NCI-H526 treated with DMSO at 0.1 percent for 48 hours (cell line): Measurements from ENCODE around the gene CEACAM7.
A peak's percentile ranks its signal among the peaks of the same experiment; 100 is the strongest.
"Not testable (repeated sequence)": the region's sequence is repeated elsewhere in the genome, so short reads cannot be mapped to it uniquely, and the experiment has no call there.

ENCODE experiments used
- DNase-seq: peaks from one replicate; lab custom pipeline; 2025; lab: John Stamatoyannopoulos, UW

CEACAM7 gene

GRCh38 chr19:41688098-41688497 is at the start of gene CEACAM7:
Gene CEACAM7 (minus strand): TSS chr19:41688270. CDS start chr19:41688165, 105 bp downstream.
- DNase-seq = no peak

- DNase-seq = no peak
Measured at GRCh38 chr19:41735071-41735600, 47.1 kb upstream of the CEACAM7 start.

- no peak for DNase-seq
Measured at GRCh38 chr19:41734585-41734984, 46.5 kb upstream of the CEACAM7 start.

- DNase-seq = no peak
Measured at GRCh38 chr19:41734156-41734555, 46.1 kb upstream of the CEACAM7 start.

- DNase-seq = no peak
Measured at GRCh38 chr19:41726493-41726892, 38.4 kb upstream of the CEACAM7 start.

- no peak for DNase-seq
Measured at GRCh38 chr19:41720103-41720502, 32.0 kb upstream of the CEACAM7 start.

GRCh38 chr19:41718761-41719160 is 30.7 kb upstream of the CEACAM7 start:
- DNase-seq = no peak

- no peak for DNase-seq
Measured at GRCh38 chr19:41714598-41714997, 26.5 kb upstream of the CEACAM7 start.

GRCh38 chr19:41711376-41712261 is 23.5 kb upstream of the CEACAM7 start:
- no peak for DNase-seq

- no peak for DNase-seq
Measured at GRCh38 chr19:41709951-41710645, 22.0 kb upstream of the CEACAM7 start.

GRCh38 chr19:41709516-41709915 is 21.4 kb upstream of the CEACAM7 start:
- not testable (repeated sequence) for DNase-seq

GRCh38 chr19:41708481-41708880 is 20.4 kb upstream of the CEACAM7 start, which contains the start of gene CEACAM5:
Gene CEACAM5 (plus strand): TSS chr19:41708626. CDS start chr19:41708732, 106 bp downstream.
- DNase-seq = no peak

- DNase-seq = no peak
Measured at GRCh38 chr19:41707871-41708371, 19.9 kb upstream of the CEACAM7 start.

- no peak for DNase-seq
Measured at GRCh38 chr19:41707502-41707812, 19.4 kb upstream of the CEACAM7 start.

- peak; percentile 44 for DNase-seq
Measured at GRCh38 chr19:41706741-41707501, 18.9 kb upstream of the CEACAM7 start.

- DNase-seq = no peak
Measured at GRCh38 chr19:41705393-41706174, 17.5 kb upstream of the CEACAM7 start.

- no peak for DNase-seq
Measured at GRCh38 chr19:41703602-41704293, 15.7 kb upstream of the CEACAM7 start.

- DNase-seq = no peak
Measured at GRCh38 chr19:41702171-41702651, 14.1 kb upstream of the CEACAM7 start.

GRCh38 chr19:41701401-41702075 is 13.5 kb upstream of the CEACAM7 start:
- DNase-seq = no peak
